GM23248 (cell line): ENCODE data around the gene ARFIP2. TPM values are rescaled to one million over a fixed set of nuclear protein-coding genes. Genes with fewer than 3 reads are reported as not detected.

Experiments used
- DNase-seq: peaks from one replicate; pipeline ENCODE4 v3.0.0-alpha.2; 2015
- H2AFZ ChIP-seq: fragments of 200-600 bp; sonication (generic); 2 replicates; pipeline ENCODE4 v1.6.1; 2016; ENCODE audit warnings: antibody characterized with exemption
- H3F3A ChIP-seq: fragments of 200-600 bp; sonication (generic); 2 replicates; pipeline ENCODE4 v1.6.1; 2016; ENCODE audit warnings: mild to moderate bottlenecking, antibody characterized with exemption, mixed run types; ENCODE audit not compliant: insufficient read depth
- H3K27ac ChIP-seq: fragments of 200-600 bp; sonication (generic); 2 replicates; pipeline ENCODE4 v1.5.1; 2016; ENCODE audit warnings: mild to moderate bottlenecking
- H3K27me3 ChIP-seq: fragments of 200-600 bp; sonication (generic); replicated peaks from 2 replicates; pipeline ENCODE4 v1.6.1; 2016; ENCODE audit warnings: mild to moderate bottlenecking; ENCODE audit not compliant: insufficient read depth
- H3K36me3 ChIP-seq: fragments of 200-600 bp; sonication (generic); 2 replicates; pipeline ENCODE4 v1.6.1; 2016; ENCODE audit warnings: low read depth, mild to moderate bottlenecking
- H3K4me1 ChIP-seq: fragments of 200-600 bp; sonication (generic); 2 replicates; pipeline ENCODE4 v1.6.1; 2016; ENCODE audit warnings: mild to moderate bottlenecking; ENCODE audit not compliant: insufficient read depth
- H3K4me2 ChIP-seq: fragments of 200-600 bp; sonication (generic); one replicate; pipeline ENCODE4 v1.6.1; 2016; ENCODE audit warnings: mild to moderate bottlenecking; ENCODE audit not compliant: unreplicated experiment
- H3K4me3 ChIP-seq: fragments of 200-600 bp; sonication (generic); 2 replicates; pipeline ENCODE4 v1.5.1; 2016; ENCODE audit warnings: mild to moderate bottlenecking
- H3K79me2 ChIP-seq: fragments of 200-600 bp; sonication (generic); 2 replicates; pipeline ENCODE4 v1.6.1; 2016; ENCODE audit warnings: mild to moderate bottlenecking; ENCODE audit not compliant: insufficient read depth
- H3K9ac ChIP-seq: fragments of 200-600 bp; sonication (generic); 2 replicates; pipeline ENCODE4 v1.6.1; 2016; ENCODE audit warnings: mild to moderate bottlenecking
- H3K9me2 ChIP-seq: fragments of 200-600 bp; sonication (generic); 2 replicates; pipeline ENCODE4 v1.6.1; 2016; ENCODE audit warnings: mixed run types, mild to moderate bottlenecking, moderate library complexity; ENCODE audit not compliant: insufficient read depth
- H3K9me3 ChIP-seq: fragments of 200-600 bp; sonication (generic); one replicate; pipeline ENCODE4 v1.6.1; 2017; ENCODE audit warnings: low read depth
- H4K20me1 ChIP-seq: fragments of 200-600 bp; sonication (generic); 2 replicates; pipeline ENCODE4 v1.6.0; 2016; ENCODE audit not compliant: insufficient read depth
- EZH2 ChIP-seq: fragments of 200-600 bp; sonication (generic); IDR thresholded peaks from 2 replicates; pipeline ENCODE4 v1.6.1; 2018; ENCODE audit warnings: antibody characterized with exemption, mild to moderate bottlenecking; ENCODE audit not compliant: insufficient read depth, poor library complexity, severe bottlenecking
- EZH2phosphoT487 ChIP-seq: fragments of 200-600 bp; sonication (generic); IDR thresholded peaks from 2 replicates; pipeline ENCODE4 v1.6.1; 2018; ENCODE audit warnings: antibody characterized with exemption, moderate library complexity, mild to moderate bottlenecking, low read depth; ENCODE audit not compliant: insufficient read depth
- WGBS, 2 experiments: methylation state at CpG; one replicate each; pipeline ENCODE4 v1.1.6; 2015 to 2017; ENCODE audit warnings: low lambda C conversion rate in 2 of 2, low coverage in 1 of 2; ENCODE audit errors: missing lambda C conversion rate in 2 of 2; 5-methylcytosine and 5-hydroxymethylcytosine counted together
- in situ Hi-C: fragments of 300-500 bp; cut with MboI; formaldehyde crosslinking; loops from 2 replicates; pipeline ENCODE4 v1.15.0; 2020
- polyA plus RNA-seq: library from polyadenylated mRNA; unstranded; fragments of >200 nt; fragmentation: Nextera tagmentation; extraction: Ambion mirVana; gene quantifications from 2 replicates; pipeline ENCODE4 v1.2.1, GENCODE V29; 2016
- total RNA-seq: library from RNA; depleted of rRNA; stranded (reverse); fragments of >200 nt; shearing (Covaris generic); gene quantifications from 2 replicates; pipeline ENCODE4 v1.2.3, GENCODE V29; 2014

ARFIP2 gene
- total and polyA plus RNA-seq, 2 experiments from 2014 or later = 57.9 to 69.5 TPM

GRCh38 chr11:6453152-6453551 is 28.0 kb downstream of the ARFIP2 start:
- no peaks in the 10 kb centered on the region for H3K9me2 ChIP-seq
- H3K79me2 ChIP-seq = no peaks in the 10 kb centered on the region
- DNase-seq = no peak
- in situ Hi-C loops = no loop called here
- H4K20me1 ChIP-seq = no peaks in the 10 kb centered on the region
- no peak for TF ChIP-seq EZH2phosphoT487
- H3K27me3 ChIP-seq = no peaks in the 10 kb centered on the region
- H2AFZ ChIP-seq = no peak overlapping the region
- peaks cover 11% of the 10 kb centered on the region for H3K4me1 ChIP-seq
- H3K9ac ChIP-seq = no peak overlapping the region
- H3K27ac ChIP-seq = no peak overlapping the region
- H3F3A ChIP-seq = no peaks in the 10 kb centered on the region; the same call in 1 of the 2 replicates
- H3K9me3 ChIP-seq = no peaks in the 10 kb centered on the region
- WGBS, 2 experiments = 98 to 100% methylated on average over 2 of the region's 2 CpGs
- no peak overlapping the region for H3K4me3 ChIP-seq
- no peak overlapping the region for H3K4me2 ChIP-seq
- H3K36me3 ChIP-seq = peaks cover 9% of the 10 kb centered on the region; the same call in 1 of the 2 replicates

GRCh38 chr11:6452219-6452618 is 28.9 kb downstream of the ARFIP2 start:
- TF ChIP-seq EZH2phosphoT487 (no peak), EZH2 (no peak)
- peaks cover 9% of the 10 kb centered on the region; the same call in 1 of the 2 replicates for H3K36me3 ChIP-seq
- no peaks in the 10 kb centered on the region for H3K79me2 ChIP-seq
- no peaks in the 10 kb centered on the region for H4K20me1 ChIP-seq
- no peak overlapping the region for H3K4me2 ChIP-seq
- no peaks in the 10 kb centered on the region for H3K9me2 ChIP-seq
- peaks cover 11% of the 10 kb centered on the region for H3K4me1 ChIP-seq
- H3K27me3 ChIP-seq = no peaks in the 10 kb centered on the region
- H2AFZ ChIP-seq = no peak overlapping the region
- H3K9ac ChIP-seq = no peak overlapping the region
- peak; percentile 60 for DNase-seq
- in situ Hi-C loops = no loop called here
- H3K4me3 ChIP-seq = no peak overlapping the region
- H3F3A ChIP-seq = no peaks in the 10 kb centered on the region; the same call in 1 of the 2 replicates
- H3K9me3 ChIP-seq = no peaks in the 10 kb centered on the region
- H3K27ac ChIP-seq = no peak overlapping the region
- 72 to 80% methylated on average over 3 of the region's 3 CpGs for WGBS, 2 experiments

GRCh38 chr11:6448574-6448973 is 32.6 kb downstream of the ARFIP2 start:
- no peak overlapping the region for H3K4me2 ChIP-seq
- H3K79me2 ChIP-seq = no peaks in the 10 kb centered on the region
- no peak overlapping the region for H3K4me3 ChIP-seq
- no peaks in the 10 kb centered on the region for H3K27me3 ChIP-seq
- no peak overlapping the region for H3K9ac ChIP-seq
- WGBS, 2 experiments = 100% methylated on average over 1 to 3 of the region's 3 CpGs
- no peaks in the 10 kb centered on the region; the same call in 1 of the 2 replicates for H3F3A ChIP-seq
- H3K36me3 ChIP-seq = peaks cover 4% of the 10 kb centered on the region; the same call in 1 of the 2 replicates
- no peaks in the 10 kb centered on the region for H4K20me1 ChIP-seq
- peaks cover 11% of the 10 kb centered on the region for H3K4me1 ChIP-seq
- no peaks in the 10 kb centered on the region for H3K9me3 ChIP-seq
- no peaks in the 10 kb centered on the region for H3K9me2 ChIP-seq
- no peak for TF ChIP-seq EZH2phosphoT487
- TF ChIP-seq EZH2 = no peak
- H2AFZ ChIP-seq = no peak overlapping the region
- no peak for DNase-seq
- H3K27ac ChIP-seq = no peak overlapping the region
- in situ Hi-C loops = loop anchor here (10.0 kb wide), 1 partner anchor 64 kb away; no protein-coding TSS in a partner anchor

- Histone ChIP-seq H2AFZ (no peak overlapping the region), H3K4me3 (no peak overlapping the region), H3K36me3 (no peaks in the 10 kb centered on the region), H3K4me1 (no peaks in the 10 kb centered on the region), H3F3A (no peaks in the 10 kb centered on the region), H3K9ac (no peak overlapping the region), H3K79me2 (no peaks in the 10 kb centered on the region), H3K9me3 (no peaks in the 10 kb centered on the region), H3K9me2 (no peaks in the 10 kb centered on the region), H3K27ac (no peak overlapping the region), H3K27me3 (no peaks in the 10 kb centered on the region), H3K4me2 (no peak overlapping the region), H4K20me1 (no peaks in the 10 kb centered on the region)
- in situ Hi-C loops = loop anchor here (10.0 kb wide), 1 partner anchor 59 kb away; no protein-coding TSS in a partner anchor
- TF ChIP-seq EZH2phosphoT487 (no peak), EZH2 (no peak)
- DNase-seq = peak; percentile 78
- 28 to 30% methylated on average over 5 of the region's 5 CpGs for WGBS, 2 experiments
Measured at GRCh38 chr11:6443269-6444003, 37.7 kb downstream of the ARFIP2 start.
